ENCODE results near the gene SERPINE1. TPM values are rescaled to one million over a fixed set of nuclear protein-coding genes. Genes with fewer than 3 reads are reported as not detected.

SERPINE1 gene
- total RNA-seq, 4 donors from 2014 or later, result 4.8 to 9.4 (median 8.9) TPM

GRCh38 chr7:101168412-101169049 is 41.6 kb downstream of the SERPINE1 start:
- intact Hi-C loops (cut with DNase I; ENCODE audit: low total_unique reads), result no loop called here
- DNase-seq (ENCODE audit: low spot score in 2 of 2), result no peak
- 4 to 5% methylated on average over 6 of the region's 6 CpGs for WGBS, 2 donors

GRCh38 chr7:101169110-101169837 is 42.4 kb downstream of the SERPINE1 start:
- H3K4me3 ChIP-seq (ENCODE audit: low read depth, poor library complexity, severe bottlenecking), result no peak overlapping the region
- DNase-seq (ENCODE audit: low spot score in 2 of 2), result no peak
- no peak for TF ChIP-seq POLR2A (IDR thresholded peaks at IDR 0.05)
- TF ChIP-seq, protein P1, sequence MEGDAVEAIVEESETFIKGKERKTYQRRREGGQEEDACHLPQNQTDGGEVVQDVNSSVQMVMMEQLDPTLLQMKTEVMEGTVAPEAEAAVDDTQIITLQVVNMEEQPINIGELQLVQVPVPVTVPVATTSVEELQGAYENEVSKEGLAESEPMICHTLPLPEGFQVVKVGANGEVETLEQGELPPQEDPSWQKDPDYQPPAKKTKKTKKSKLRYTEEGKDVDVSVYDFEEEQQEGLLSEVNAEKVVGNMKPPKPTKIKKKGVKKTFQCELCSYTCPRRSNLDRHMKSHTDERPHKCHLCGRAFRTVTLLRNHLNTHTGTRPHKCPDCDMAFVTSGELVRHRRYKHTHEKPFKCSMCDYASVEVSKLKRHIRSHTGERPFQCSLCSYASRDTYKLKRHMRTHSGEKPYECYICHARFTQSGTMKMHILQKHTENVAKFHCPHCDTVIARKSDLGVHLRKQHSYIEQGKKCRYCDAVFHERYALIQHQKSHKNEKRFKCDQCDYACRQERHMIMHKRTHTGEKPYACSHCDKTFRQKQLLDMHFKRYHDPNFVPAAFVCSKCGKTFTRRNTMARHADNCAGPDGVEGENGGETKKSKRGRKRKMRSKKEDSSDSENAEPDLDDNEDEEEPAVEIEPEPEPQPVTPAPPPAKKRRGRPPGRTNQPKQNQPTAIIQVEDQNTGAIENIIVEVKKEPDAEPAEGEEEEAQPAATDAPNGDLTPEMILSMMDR (IDR thresholded peaks at IDR 0.05), result no peak
- 1 to 2% methylated on average over 18 of the region's 18 CpGs for WGBS, 2 donors
- intact Hi-C loops (cut with DNase I; ENCODE audit: low total_unique reads), result no loop called here

More at GRCh38 chr7:101168412-101169049, 41.6 kb downstream of the SERPINE1 start:
- H3K4me3 ChIP-seq (ENCODE audit: low read depth, poor library complexity, severe bottlenecking), result no peak overlapping the region
- TF ChIP-seq POLR2A (IDR thresholded peaks at IDR 0.05), result no peak
- TF ChIP-seq, protein P1 (IDR thresholded peaks at IDR 0.05), result no peak

- peak; percentile 46 to 95 for DNase-seq (ENCODE audit: low spot score in 2 of 2)
- H3K4me3 ChIP-seq (ENCODE audit: low read depth, poor library complexity, severe bottlenecking), result no peak overlapping the region
- no peak for TF ChIP-seq POLR2A (IDR thresholded peaks at IDR 0.05)
- TF ChIP-seq, protein P1 (IDR thresholded peaks at IDR 0.05), result peak in 1 of 3 donors; percentile 62
- 0% methylated on average over 31 to 33 of the region's 33 CpGs for WGBS, 2 donors
- intact Hi-C loops (cut with DNase I; ENCODE audit: low total_unique reads), result no loop called here
These were observed 43.1 kb downstream of the SERPINE1 start for GRCh38 chr7:101169838-101170551.

GRCh38 chr7:101170617-101171441 is 43.9 kb downstream of the SERPINE1 start:
- intact Hi-C loops (cut with DNase I; ENCODE audit: low total_unique reads), result no loop called here
- 3 to 5% methylated on average over 17 of the region's 17 CpGs for WGBS, 2 donors
- no peak for TF ChIP-seq POLR2A (IDR thresholded peaks at IDR 0.05)
- TF ChIP-seq, protein P1 (IDR thresholded peaks at IDR 0.05), result no peak
- DNase-seq (ENCODE audit: low spot score in 2 of 2), result no peak
- H3K4me3 ChIP-seq (ENCODE audit: low read depth, poor library complexity, severe bottlenecking), result no peak overlapping the region

DNA sequence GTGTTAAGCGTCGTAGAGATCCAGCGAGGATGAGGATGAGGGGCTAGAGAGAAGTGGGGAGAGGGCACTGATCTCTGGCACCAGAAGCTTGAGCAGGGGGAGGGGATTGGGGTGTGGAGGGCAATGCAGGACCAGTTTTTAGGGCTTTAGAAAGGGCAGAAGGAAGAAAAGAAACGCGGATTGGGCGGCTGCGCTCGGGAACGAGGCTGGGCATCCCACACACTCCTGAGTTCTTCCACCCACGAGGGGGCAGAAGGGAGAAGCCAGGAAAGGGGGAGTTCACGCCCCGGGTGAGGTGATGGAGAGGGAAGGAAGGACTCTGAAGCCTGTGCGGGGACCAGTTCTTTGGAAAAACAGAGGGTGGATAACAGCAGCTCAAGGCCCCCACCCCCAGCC is 44.5 kb downstream of the SERPINE1 start:
- intact Hi-C loops (cut with DNase I; ENCODE audit: low total_unique reads), result no loop called here
- H3K4me3 ChIP-seq (ENCODE audit: low read depth, poor library complexity, severe bottlenecking), result no peak overlapping the region
- 2 to 4% methylated on average over 12 of the region's 13 CpGs for WGBS, 2 donors
- DNase-seq (ENCODE audit: low spot score in 2 of 2), result no peak
- TF ChIP-seq POLR2A (IDR thresholded peaks at IDR 0.05), result no peak
- TF ChIP-seq, protein P1 (IDR thresholded peaks at IDR 0.05), result no peak

Measured in lower leg skin (tissue), 4 donors.